ENCODE results near the gene S100A1. TPM values are rescaled to one million over a fixed set of nuclear protein-coding genes. Genes with fewer than 3 reads are reported as not detected.
A peak's percentile ranks its signal among the peaks of the same experiment; 100 is the strongest.
"Not testable (repeated sequence)": the region's sequence is repeated elsewhere in the genome, so short reads cannot be mapped to it uniquely, and the experiment has no call there.

Gene S100A1
- total RNA-seq, 1 donor from 2014 or later = not detected

- H3K36me3 Mint-ChIP-seq (ENCODE audit: insufficient read depth) = peaks cover 43% of the 10 kb centered on the region
- DNase-seq (ENCODE audit: low spot score, unreplicated experiment) = no peak
- H3K27ac Mint-ChIP-seq = no peak overlapping the region
- H3K9me3 Mint-ChIP-seq (ENCODE audit: low read depth) = no peaks in the 10 kb centered on the region
- H3K27me3 Mint-ChIP-seq = no peaks in the 10 kb centered on the region
- TF ChIP-seq CTCF (IDR thresholded peaks at IDR 0.05; ENCODE audit: unreplicated experiment) = no peak
- H3K4me1 Mint-ChIP-seq (ENCODE audit: low read depth) = peaks cover 11% of the 10 kb centered on the region
- no peak overlapping the region for H3K4me3 Mint-ChIP-seq (ENCODE audit: low read depth)
Measured at GRCh38 chr1:153663211-153663610, 35.0 kb downstream of the S100A1 start.

GRCh38 chr1:153667439-153667838 is 39.2 kb downstream of the S100A1 start:
- no peak for DNase-seq (ENCODE audit: low spot score, unreplicated experiment)
- H3K4me1 Mint-ChIP-seq (ENCODE audit: low read depth) = peaks cover 14% of the 10 kb centered on the region
- H3K9me3 Mint-ChIP-seq (ENCODE audit: low read depth) = no peaks in the 10 kb centered on the region
- peaks cover 40% of the 10 kb centered on the region for H3K36me3 Mint-ChIP-seq (ENCODE audit: insufficient read depth)
- peak overlapping the region; percentile 37 for H3K4me3 Mint-ChIP-seq (ENCODE audit: low read depth)
- no peak for TF ChIP-seq CTCF (IDR thresholded peaks at IDR 0.05; ENCODE audit: unreplicated experiment)
- no peak overlapping the region for H3K27ac Mint-ChIP-seq
- H3K27me3 Mint-ChIP-seq = no peaks in the 10 kb centered on the region

- not testable (repeated sequence) for DNase-seq (ENCODE audit: low spot score, unreplicated experiment); H3K9me3 Mint-ChIP-seq (ENCODE audit: low read depth); H3K4me3 Mint-ChIP-seq (ENCODE audit: low read depth); H3K27me3 Mint-ChIP-seq; H3K27ac Mint-ChIP-seq
- Mint-ChIP-seq H3K36me3 (ENCODE audit: insufficient read depth) (peaks cover 37% of the 10 kb centered on the region), H3K4me1 (ENCODE audit: low read depth) (peaks cover 14% of the 10 kb centered on the region)
Measured at GRCh38 chr1:153668672-153669071, 40.4 kb downstream of the S100A1 start.

- Mint-ChIP-seq H3K36me3 (ENCODE audit: insufficient read depth) (peaks cover 33% of the 10 kb centered on the region), H3K4me3 (ENCODE audit: low read depth) (no peak overlapping the region), H3K4me1 (ENCODE audit: low read depth) (peaks cover 14% of the 10 kb centered on the region), H3K27me3 (no peaks in the 10 kb centered on the region), H3K9me3 (ENCODE audit: low read depth) (no peaks in the 10 kb centered on the region), H3K27ac (no peak overlapping the region)
- TF ChIP-seq CTCF (IDR thresholded peaks at IDR 0.05; ENCODE audit: unreplicated experiment) = no peak
- DNase-seq (ENCODE audit: low spot score, unreplicated experiment) = no peak
Measured at GRCh38 chr1:153669606-153670005, 41.4 kb downstream of the S100A1 start.

- no peaks in the 10 kb centered on the region for H3K9me3 Mint-ChIP-seq (ENCODE audit: low read depth)
- no peak for TF ChIP-seq CTCF (IDR thresholded peaks at IDR 0.05; ENCODE audit: unreplicated experiment)
- H3K27me3 Mint-ChIP-seq = no peaks in the 10 kb centered on the region
- DNase-seq (ENCODE audit: low spot score, unreplicated experiment) = no peak
- H3K4me3 Mint-ChIP-seq (ENCODE audit: low read depth) = no peak overlapping the region
- H3K4me1 Mint-ChIP-seq (ENCODE audit: low read depth) = peaks cover 14% of the 10 kb centered on the region
- peaks cover 25% of the 10 kb centered on the region for H3K36me3 Mint-ChIP-seq (ENCODE audit: insufficient read depth)
- H3K27ac Mint-ChIP-seq = no peak overlapping the region
Measured at GRCh38 chr1:153670257-153670858, 42.1 kb downstream of the S100A1 start.

All from progenitor cell of endocrine pancreas (in vitro differentiated cells).